GM12878 (cell line): ENCODE results near the gene C1orf50. TPM values are rescaled to one million over a fixed set of nuclear protein-coding genes. Genes with fewer than 3 reads are reported as not detected.

Source experiments
- ATAC-seq: fragments of 200-7000 bp; cut with Tn5 transposase; 3 replicates; pipeline ENCODE4 v1.9.1; 2020; ENCODE audit warnings: mild to moderate bottlenecking, moderate library complexity
- BruUV-seq: library from RNA; stranded (reverse); fragments of 400-500 nt; replicated peaks from 2 replicates; lab custom pipeline; 2021; lab: Mats Ljungman, UMichigan
- CTCF ChIA-PET: fragments of 300-600 bp; sonication (Branson Sonifier 250); formaldehyde crosslinking; extraction: SDS; loops from one replicate; lab custom pipeline; 2021; ENCODE audit warnings: inconsistent platforms; lab: Yijun Ruan, JAX
- POLR2A ChIA-PET: fragments of 350-600 bp; formaldehyde crosslinking; extraction: SDS; loops from one replicate; lab custom pipeline; 2021; ENCODE audit warnings: inconsistent platforms; lab: Charles Lee
- RAD21 ChIA-PET: fragments of 300-600 bp; sonication (Branson Sonifier 250); formaldehyde crosslinking; loops from one replicate; lab custom pipeline; 2023; ENCODE audit warnings: antibody characterized with exemption; ENCODE audit not compliant: unreplicated experiment; lab: Charles Lee
- SMC1A ChIA-PET: fragments of 300-600 bp; sonication (Branson Sonifier 250); formaldehyde crosslinking; loops from one replicate; lab custom pipeline; 2023; ENCODE audit not compliant: unreplicated experiment, uncharacterized antibody; lab: Charles Lee
- DNase-seq: peaks from one replicate; pipeline ENCODE4 v3.0.0-alpha.2; 2011; ENCODE audit warnings: low read depth, low spot score
- FAIRE-seq: peaks from 3 replicates; lab custom pipeline; 2011; peaks lifted over from hg19 to GRCh38; lab: Jason Lieb, UNC
- H2AFZ ChIP-seq: 2 replicates; pipeline ENCODE4 v1.6.0; 2011; ENCODE audit warnings: low read depth, low read length, control low read depth; ENCODE audit not compliant: control insufficient read depth
- H3K27ac ChIP-seq: 2 replicates; pipeline ENCODE4 v1.5.1; 2011; ENCODE audit warnings: control low read depth; ENCODE audit not compliant: control insufficient read depth, insufficient read depth
- H3K27me3 ChIP-seq, 2 experiments: replicated peaks in 1 of 2; 2 replicates each; pipeline versions ENCODE4 v1.6.0 to v1.6.1; 2011; ENCODE audit warnings: low read length in 1 of 2; ENCODE audit not compliant: control insufficient read depth in 2 of 2, insufficient read depth in 2 of 2
- H3K36me3 ChIP-seq, 2 experiments: 2 replicates each; pipeline ENCODE4 v1.5.1; 2011; ENCODE audit warnings: low read length in 1 of 2; ENCODE audit not compliant: control insufficient read depth in 2 of 2, insufficient read depth in 2 of 2
- H3K4me1 ChIP-seq: 2 replicates; pipeline ENCODE4 v1.6.1; 2011; ENCODE audit warnings: mild to moderate bottlenecking, low read length, moderate library complexity, mixed read lengths; ENCODE audit not compliant: control insufficient read depth, insufficient read depth
- H3K4me2 ChIP-seq: 2 replicates; pipeline ENCODE4 v1.6.0; 2011; ENCODE audit warnings: control low read depth; ENCODE audit not compliant: control insufficient read depth, insufficient read depth
- H3K4me3 ChIP-seq: fragments of 200-600 bp; sonication (generic); 2 replicates; pipeline ENCODE4 v1.5.1; 2016
- H3K79me2 ChIP-seq: 2 replicates; pipeline ENCODE4 v1.6.0; 2011; ENCODE audit warnings: low read length; ENCODE audit not compliant: control insufficient read depth, insufficient read depth
- H3K9ac ChIP-seq: 2 replicates; pipeline ENCODE4 v1.8.0; 2011; ENCODE audit warnings: low read length, control low read depth, mixed read lengths; ENCODE audit not compliant: control insufficient read depth, insufficient read depth
- H3K9me3 ChIP-seq: replicated peaks from 3 replicates; pipeline ENCODE4 v1.5.1; 2011; ENCODE audit warnings: mild to moderate bottlenecking, low read length; ENCODE audit not compliant: control insufficient read depth, insufficient read depth
- H4K20me1 ChIP-seq: 2 replicates; pipeline ENCODE4 v1.6.0; 2011; ENCODE audit not compliant: control insufficient read depth, insufficient read depth
- BRCA1 ChIP-seq: IDR thresholded peaks from 2 replicates; pipeline ENCODE4 v1.6.1; 2011; ENCODE audit warnings: low read depth, low read length, improper control_type of control experiment
- CBFB ChIP-seq: IDR thresholded peaks from 2 replicates; pipeline ENCODE4 v1.6.1; 2016; ENCODE audit warnings: antibody characterized with exemption, low read depth
- CHD2 ChIP-seq: IDR thresholded peaks from 2 replicates; pipeline ENCODE4 v1.6.1; 2011; ENCODE audit warnings: low read depth, low read length, improper control_type of control experiment, borderline replicate concordance
- CHD4 ChIP-seq: fragments of 200-600 bp; sonication (generic); IDR thresholded peaks from 2 replicates; pipeline ENCODE4 v1.6.1; 2016; ENCODE audit warnings: mild to moderate bottlenecking
- CREB1 ChIP-seq: IDR thresholded peaks from 2 replicates; pipeline ENCODE4 v1.6.1; 2012; ENCODE audit warnings: low read depth, mild to moderate bottlenecking, inconsistent platforms
- EGR1 ChIP-seq, 2 experiments: IDR thresholded peaks; 1 replicate in 1 of 2; 2 replicates in 1 of 2; pipeline ENCODE4 v1.6.1; 2011 to 2012; ENCODE audit warnings: low read depth in 2 of 2, low read length in 2 of 2, borderline replicate concordance in 1 of 2, mild to moderate bottlenecking in 1 of 2, moderate library complexity in 1 of 2
- IRF4 ChIP-seq: IDR thresholded peaks from 2 replicates; pipeline ENCODE4 v1.6.1; 2011; ENCODE audit warnings: low read depth, low read length
- KAT2A ChIP-seq: conservative IDR thresholded peaks from 2 replicates; pipeline ENCODE4 v1.6.1; 2011; ENCODE audit warnings: low read depth, low read length; ENCODE audit not compliant: control insufficient read depth
- MAX ChIP-seq: IDR thresholded peaks from 2 replicates; pipeline ENCODE4 v1.6.1; 2012; ENCODE audit warnings: low read depth, low read length, improper control_type of control experiment
- MTA3 ChIP-seq: IDR thresholded peaks from 2 replicates; pipeline ENCODE4 v1.6.1; 2012; ENCODE audit warnings: low read length, inconsistent platforms, borderline replicate concordance
- PKNOX1 ChIP-seq: fragments of 450-650 bp; IDR thresholded peaks from 2 replicates; pipeline ENCODE4 v1.6.1; 2016; ENCODE audit warnings: mild to moderate bottlenecking
- POLR2AphosphoS5 ChIP-seq: IDR thresholded peaks from 2 replicates; pipeline ENCODE4 v1.6.1; 2011; ENCODE audit warnings: mild to moderate bottlenecking, low read length, inconsistent platforms
- TCF7 ChIP-seq: IDR thresholded peaks from 2 replicates; pipeline ENCODE4 v1.6.1; 2014; ENCODE audit warnings: antibody characterized with exemption, borderline replicate concordance
- ZNF687 ChIP-seq: fragments of 450-650 bp; IDR thresholded peaks from 2 replicates; pipeline ENCODE4 v1.6.1; 2017; ENCODE audit warnings: mild to moderate bottlenecking, moderate library complexity
- WGBS: methylation state at CpG from one replicate; pipeline ENCODE4 v1.1.6; 2016; ENCODE audit warnings: low lambda C conversion rate; ENCODE audit not compliant: insufficient replicate concordance, insufficient coverage; ENCODE audit errors: missing lambda C conversion rate; 5-methylcytosine and 5-hydroxymethylcytosine counted together
- in situ Hi-C: fragments of 300-500 bp; cut with MboI; formaldehyde crosslinking; loops from 9 replicates; pipeline ENCODE4 v1.14.3; 2018; ENCODE audit warnings: mixed read lengths
- intact Hi-C: fragments of 100-400 bp; cut with micrococcal nuclease; formaldehyde crosslinking; loops from one replicate; pipeline ENCODE4 v1.14.2; 2022; ENCODE audit not compliant: unreplicated experiment
- polyA plus RNA-seq, 11 experiments: library from polyadenylated mRNA; depleted of rRNA in 4 of 11; unstranded in 6 of 11; stranded (reverse) in 5 of 11; fragments of >200 nt; fragmentation: Nextera tagmentation in 4 of 11; fragmentation: Illumina TruSeq in 1 of 11; extraction: Ambion mirVana in 4 of 11; extraction: Trizol in 1 of 11; gene quantifications; 1 replicate in 1 of 11; 2 replicates in 10 of 11; pipeline versions ENCODE4 v1.2.1 to v1.2.3, GENCODE V29; 2011 to 2016; ENCODE audit warnings: inconsistent platforms in 2 of 11, missing spikeins in 2 of 11, low read depth in 1 of 11
- total RNA-seq, 4 experiments: library from RNA; depleted of rRNA in 3 of 4; stranded (reverse); fragments of >200 nt in 3 of 4; fragmentation: Illumina TruSeq in 1 of 4; extraction: Trizol in 1 of 4; gene quantifications; 2 replicates each; pipeline versions ENCODE4 v1.2.1 to v1.2.3, GENCODE V29; 2013 to 2021
- TF ChIP-seq, protein P1 (sequence below): IDR thresholded peaks from 2 replicates; pipeline ENCODE4 v1.6.1; 2011; ENCODE audit warnings: borderline replicate concordance, low read depth, mild to moderate bottlenecking, moderate library complexity, mixed read lengths, low read length; ENCODE audit not compliant: insufficient read depth; ENCODE audit errors: extremely low read length
- TF ChIP-seq, protein P2 (sequence below), 3 experiments: IDR thresholded peaks in 2 of 3; conservative IDR thresholded peaks in 1 of 3; 2 replicates each; pipeline ENCODE4 v1.5.1; 2011; ENCODE audit warnings: low read depth in 3 of 3, low read length in 3 of 3, mild to moderate bottlenecking in 3 of 3, control low read depth in 2 of 3, moderate library complexity in 2 of 3, inconsistent platforms in 1 of 3, mixed read lengths in 1 of 3; ENCODE audit not compliant: control insufficient read depth in 2 of 3, insufficient read depth in 1 of 3; ENCODE audit errors: extremely low read depth in 1 of 3

C1orf50 gene
- total and polyA plus RNA-seq, 10 of the 15 experiments (the other 5 are each of a cell fraction or from before 2014, with no cell fraction given): 1.2 to 10.7 (median 6.7) TPM

- H3K9me3 ChIP-seq: no peaks in the 10 kb centered on the region
- H3K4me3 ChIP-seq: no peak overlapping the region
- no peaks in the 10 kb centered on the region for H3K79me2 ChIP-seq
- H3K27me3 ChIP-seq: no peaks in the 10 kb centered on the region
- H3K36me3 ChIP-seq: no peaks in the 10 kb centered on the region
- ChIA-PET CTCF (no interaction called here), RAD21 (no interaction called here), POLR2A (interaction anchor here (0.7 kb wide), 1 partner anchor 22 kb away, joined by 3 read pairs; no protein-coding TSS in a partner anchor), SMC1A (interaction anchor here (0.5 to 1.0 kb wide), 2 partner anchors 12 to 522 kb away, joined by 3 read pairs; no protein-coding TSS in a partner anchor)
- no peak overlapping the region for H3K4me2 ChIP-seq
- no peaks in the 10 kb centered on the region for H3K4me1 ChIP-seq
- no peak overlapping the region for H3K27ac ChIP-seq
- H4K20me1 ChIP-seq: no peaks in the 10 kb centered on the region
- H3K9ac ChIP-seq: no peak overlapping the region
- ATAC-seq (no peak), FAIRE-seq (no peak), DNase-seq (no peak)
- no peak for TF ChIP-seq BRCA1
- no peak for TF ChIP-seq CBFB
- no peak for TF ChIP-seq CHD2
- TF ChIP-seq CREB1: no peak
- TF ChIP-seq, protein P1, sequence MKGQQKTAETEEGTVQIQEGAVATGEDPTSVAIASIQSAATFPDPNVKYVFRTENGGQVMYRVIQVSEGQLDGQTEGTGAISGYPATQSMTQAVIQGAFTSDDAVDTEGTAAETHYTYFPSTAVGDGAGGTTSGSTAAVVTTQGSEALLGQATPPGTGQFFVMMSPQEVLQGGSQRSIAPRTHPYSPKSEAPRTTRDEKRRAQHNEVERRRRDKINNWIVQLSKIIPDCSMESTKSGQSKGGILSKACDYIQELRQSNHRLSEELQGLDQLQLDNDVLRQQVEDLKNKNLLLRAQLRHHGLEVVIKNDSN: no peak
- no peak for TF ChIP-seq POLR2AphosphoS5
- TF ChIP-seq PKNOX1: no peak
- TF ChIP-seq EGR1 (IDR thresholded peaks at IDR 0.05; ENCODE audit: borderline replicate concordance in 1 of 2, low read depth in 2 of 2, low read length in 2 of 2): no peak
- TF ChIP-seq, protein P2, sequence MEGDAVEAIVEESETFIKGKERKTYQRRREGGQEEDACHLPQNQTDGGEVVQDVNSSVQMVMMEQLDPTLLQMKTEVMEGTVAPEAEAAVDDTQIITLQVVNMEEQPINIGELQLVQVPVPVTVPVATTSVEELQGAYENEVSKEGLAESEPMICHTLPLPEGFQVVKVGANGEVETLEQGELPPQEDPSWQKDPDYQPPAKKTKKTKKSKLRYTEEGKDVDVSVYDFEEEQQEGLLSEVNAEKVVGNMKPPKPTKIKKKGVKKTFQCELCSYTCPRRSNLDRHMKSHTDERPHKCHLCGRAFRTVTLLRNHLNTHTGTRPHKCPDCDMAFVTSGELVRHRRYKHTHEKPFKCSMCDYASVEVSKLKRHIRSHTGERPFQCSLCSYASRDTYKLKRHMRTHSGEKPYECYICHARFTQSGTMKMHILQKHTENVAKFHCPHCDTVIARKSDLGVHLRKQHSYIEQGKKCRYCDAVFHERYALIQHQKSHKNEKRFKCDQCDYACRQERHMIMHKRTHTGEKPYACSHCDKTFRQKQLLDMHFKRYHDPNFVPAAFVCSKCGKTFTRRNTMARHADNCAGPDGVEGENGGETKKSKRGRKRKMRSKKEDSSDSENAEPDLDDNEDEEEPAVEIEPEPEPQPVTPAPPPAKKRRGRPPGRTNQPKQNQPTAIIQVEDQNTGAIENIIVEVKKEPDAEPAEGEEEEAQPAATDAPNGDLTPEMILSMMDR (IDR thresholded peaks at IDR 0.05 in 2 of 3, conservative IDR thresholded peaks at IDR 0.05 in 1 of 3; ENCODE audit: control insufficient read depth in 2 of 3, extremely low read depth in 1 of 3, insufficient read depth in 1 of 3, low read depth in 3 of 3, low read length in 3 of 3): no peak
- no peak for TF ChIP-seq KAT2A
- no peak for TF ChIP-seq MAX
- TF ChIP-seq CHD4: no peak
- TF ChIP-seq IRF4: no peak
- no peak for TF ChIP-seq TCF7
- no peak for TF ChIP-seq MTA3
- TF ChIP-seq ZNF687: no peak
- in situ Hi-C loops (no loop called here), intact Hi-C loops (no loop called here)
- BruUV-seq: no TSS peak
- WGBS: 53% methylated on average over 6 of the region's 6 CpGs
- H2AFZ ChIP-seq: no peak overlapping the region
These were observed 43.5 kb upstream of the C1orf50 start for GRCh38 chr1:42723511-42723910.
